Esophagus squamous epithelium (tissue), 4 donors: ENCODE data around the gene NCS1.

Experiments
- CTCF ChIP-seq, 6 experiments: fragments of 450-650 bp in 4 of 6; fragments of 200-600 bp in 2 of 6; sonication (generic) in 2 of 6; IDR thresholded peaks; one replicate each; pipeline ENCODE4 v1.5.1; 2016 to 2019; ENCODE audit warnings: antibody characterized with exemption in 6 of 6, mild to moderate bottlenecking in 4 of 6, moderate library complexity in 4 of 6
- POLR2A ChIP-seq, 4 donors: fragments of 450-650 bp; IDR thresholded peaks; one replicate each; pipeline ENCODE4 v1.6.1; 2017; ENCODE audit warnings: antibody characterized with exemption in 4 of 4, mild to moderate bottlenecking in 4 of 4, moderate library complexity in 3 of 4

GRCh38 chr9:130196643-130197042 is 24.4 kb downstream of the NCS1 start:
- no peak for TF ChIP-seq CTCF (IDR thresholded peaks at IDR 0.05)
- TF ChIP-seq POLR2A (IDR thresholded peaks at IDR 0.05): no peak
